ENCODE data around the gene GALNT2.

DNA sequence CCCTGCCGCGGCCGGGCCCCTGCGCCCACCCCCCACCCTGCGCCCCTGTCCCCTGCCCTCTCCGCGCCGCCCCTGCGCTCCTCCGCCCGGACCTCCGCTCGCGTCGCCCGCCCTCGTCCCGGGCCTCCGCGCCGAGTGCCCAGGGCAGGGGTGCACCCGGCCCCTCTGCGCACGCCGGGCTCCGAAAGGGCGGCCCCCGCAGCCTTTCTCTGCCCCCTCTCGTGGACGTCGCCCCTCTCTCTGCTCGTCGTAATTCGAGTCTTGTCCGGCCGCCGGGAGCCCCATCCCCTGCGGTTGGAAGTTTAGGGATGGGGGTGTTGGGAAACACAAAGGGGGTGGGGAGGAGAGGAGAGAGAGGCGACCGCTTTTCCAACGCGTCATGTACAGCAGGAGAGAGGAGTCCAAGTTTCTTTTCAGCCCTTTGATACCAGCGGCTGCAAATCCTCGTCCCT lies 407 bp downstream of the GALNT2 start:
- TF ChIP-seq POLR2A (IDR thresholded peaks at IDR 0.05; ENCODE audit: low read depth, low read length): peak; percentile 7; the same call in 1 of the 2 replicates
- TF ChIP-seq, protein P1, sequence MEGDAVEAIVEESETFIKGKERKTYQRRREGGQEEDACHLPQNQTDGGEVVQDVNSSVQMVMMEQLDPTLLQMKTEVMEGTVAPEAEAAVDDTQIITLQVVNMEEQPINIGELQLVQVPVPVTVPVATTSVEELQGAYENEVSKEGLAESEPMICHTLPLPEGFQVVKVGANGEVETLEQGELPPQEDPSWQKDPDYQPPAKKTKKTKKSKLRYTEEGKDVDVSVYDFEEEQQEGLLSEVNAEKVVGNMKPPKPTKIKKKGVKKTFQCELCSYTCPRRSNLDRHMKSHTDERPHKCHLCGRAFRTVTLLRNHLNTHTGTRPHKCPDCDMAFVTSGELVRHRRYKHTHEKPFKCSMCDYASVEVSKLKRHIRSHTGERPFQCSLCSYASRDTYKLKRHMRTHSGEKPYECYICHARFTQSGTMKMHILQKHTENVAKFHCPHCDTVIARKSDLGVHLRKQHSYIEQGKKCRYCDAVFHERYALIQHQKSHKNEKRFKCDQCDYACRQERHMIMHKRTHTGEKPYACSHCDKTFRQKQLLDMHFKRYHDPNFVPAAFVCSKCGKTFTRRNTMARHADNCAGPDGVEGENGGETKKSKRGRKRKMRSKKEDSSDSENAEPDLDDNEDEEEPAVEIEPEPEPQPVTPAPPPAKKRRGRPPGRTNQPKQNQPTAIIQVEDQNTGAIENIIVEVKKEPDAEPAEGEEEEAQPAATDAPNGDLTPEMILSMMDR (conservative IDR thresholded peaks at IDR 0.05; ENCODE audit: low read depth, low read length): no peak
- no peak for TF ChIP-seq CHD1 (IDR thresholded peaks at IDR 0.05; ENCODE audit: low read depth, low read length)

All from IMR-90 (cell line).